HG03159 (cell line): Measurements from ENCODE around the gene TRIM63.

Experiments
- ATAC-seq: cut with Tn5 transposase; IDR thresholded peaks from one replicate; pipeline ENCODE4 v1.9.1; 2021; ENCODE audit warnings: mild to moderate bottlenecking, moderate library complexity; ENCODE audit not compliant: unreplicated experiment

The TRIM63 gene

GRCh38 chr1:26020330-26020768 lies 47.1 kb downstream of the TRIM63 start:
- ATAC-seq = no peak

GRCh38 chr1:26019641-26020315 lies 47.7 kb downstream of the TRIM63 start:
- no peak for ATAC-seq

- ATAC-seq = no peak
These were observed 49.8 kb downstream of the TRIM63 start for GRCh38 chr1:26017606-26018005.

- ATAC-seq = no peak
These were observed 50.4 kb downstream of the TRIM63 start for GRCh38 chr1:26016953-26017545.

GRCh38 chr1:26016258-26016952 lies 51.0 kb downstream of the TRIM63 start:
- no peak for ATAC-seq

- ATAC-seq = no peak
These were observed 52.1 kb downstream of the TRIM63 start for GRCh38 chr1:26015358-26015757.

GRCh38 chr1:26014179-26014578 lies 53.3 kb downstream of the TRIM63 start:
- no peak for ATAC-seq

GRCh38 chr1:26012864-26013263 lies 54.6 kb downstream of the TRIM63 start:
- ATAC-seq = no peak

- ATAC-seq = no peak
These were observed 56.6 kb downstream of the TRIM63 start for GRCh38 chr1:26010825-26011224.

GRCh38 chr1:26009796-26010447 lies 57.5 kb downstream of the TRIM63 start:
- ATAC-seq = no peak

GRCh38 chr1:26006710-26007109 lies 60.7 kb downstream of the TRIM63 start:
- no peak for ATAC-seq

GRCh38 chr1:26005434-26006105 lies 61.9 kb downstream of the TRIM63 start:
- ATAC-seq = no peak

GRCh38 chr1:26003756-26004155 lies 63.7 kb downstream of the TRIM63 start:
- no peak for ATAC-seq

- ATAC-seq = no peak
These were observed 64.2 kb downstream of the TRIM63 start for GRCh38 chr1:26003262-26003661.
